ENCODE measurements around the gene CNR2. TPM values are rescaled to one million over a fixed set of nuclear protein-coding genes. Genes with fewer than 3 reads are reported as not detected.
"Not testable (repeated sequence)": the region's sequence is repeated elsewhere in the genome, so short reads cannot be mapped to it uniquely, and the experiment has no call there.

CNR2 gene
- polyA plus RNA-seq, 3 donors, result 0.03 to 0.12 (median 0.11) TPM

DNA sequence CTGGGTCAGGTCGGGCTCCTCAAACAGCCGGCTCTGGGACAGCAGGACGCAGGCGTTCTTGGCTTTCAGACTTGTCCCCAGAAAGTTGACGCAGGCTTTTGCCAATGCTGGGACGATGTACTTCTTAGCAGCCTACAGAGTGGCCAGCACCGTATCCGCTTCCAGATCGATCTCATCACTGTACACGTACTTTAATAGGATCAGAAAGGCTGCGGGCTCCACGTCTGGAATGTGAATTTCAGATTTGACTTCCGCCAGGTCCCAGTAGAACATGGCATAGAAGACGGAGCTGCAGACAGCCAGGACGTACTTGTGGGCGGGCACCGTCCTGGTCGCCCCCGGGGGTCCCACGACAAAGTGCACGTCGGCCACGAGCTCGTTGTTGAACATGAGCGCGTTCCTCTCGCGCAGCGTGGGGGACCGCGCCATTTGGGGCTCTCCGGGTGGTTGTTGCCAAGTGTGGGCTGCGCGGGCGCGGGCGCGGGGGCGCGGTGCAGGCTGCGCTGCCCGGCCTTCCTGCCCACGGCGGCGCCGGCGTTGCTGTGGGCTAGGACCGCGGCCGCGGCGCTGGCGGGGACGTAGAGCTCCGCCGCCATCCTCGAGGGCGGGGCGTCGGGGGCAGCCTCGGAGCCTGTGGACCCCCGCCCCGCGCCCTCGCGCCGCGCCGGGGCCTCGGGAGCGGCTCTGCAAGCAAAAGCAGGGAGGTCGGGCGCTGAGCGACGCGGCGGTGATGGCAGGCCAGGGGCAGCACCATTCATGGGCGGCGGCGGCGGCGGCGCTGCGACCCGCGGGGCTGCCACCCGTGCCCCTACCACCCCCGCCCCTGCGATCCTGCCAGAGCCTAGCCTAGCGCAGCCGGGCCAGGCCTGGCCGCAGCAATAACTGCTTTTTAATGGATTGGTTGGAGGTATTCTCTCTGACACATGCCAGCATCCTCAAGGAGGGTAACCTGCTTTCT, 10.6 kb downstream of the CNR2 start:
- H3K27me3 Mint-ChIP-seq (ENCODE audit: low read depth in 3 of 3), result peaks cover 25 to 43% (median 43%) of the 10 kb centered on the region in 3 donors
- peaks cover 0 to 6% (median 0%) of the 10 kb centered on the region in 7 donors for H3K9me3 Mint-ChIP-seq
- H3K9me3 ChIP-seq (replicated peaks in 1 of 2; ENCODE audit: control insufficient read depth in 1 of 2, insufficient read depth in 1 of 2, low read length in 2 of 2), result no peaks in the 10 kb centered on the region
- H4K20me1 ChIP-seq (ENCODE audit: insufficient read depth, low read length), result no peaks in the 10 kb centered on the region
- TF ChIP-seq, protein P1, sequence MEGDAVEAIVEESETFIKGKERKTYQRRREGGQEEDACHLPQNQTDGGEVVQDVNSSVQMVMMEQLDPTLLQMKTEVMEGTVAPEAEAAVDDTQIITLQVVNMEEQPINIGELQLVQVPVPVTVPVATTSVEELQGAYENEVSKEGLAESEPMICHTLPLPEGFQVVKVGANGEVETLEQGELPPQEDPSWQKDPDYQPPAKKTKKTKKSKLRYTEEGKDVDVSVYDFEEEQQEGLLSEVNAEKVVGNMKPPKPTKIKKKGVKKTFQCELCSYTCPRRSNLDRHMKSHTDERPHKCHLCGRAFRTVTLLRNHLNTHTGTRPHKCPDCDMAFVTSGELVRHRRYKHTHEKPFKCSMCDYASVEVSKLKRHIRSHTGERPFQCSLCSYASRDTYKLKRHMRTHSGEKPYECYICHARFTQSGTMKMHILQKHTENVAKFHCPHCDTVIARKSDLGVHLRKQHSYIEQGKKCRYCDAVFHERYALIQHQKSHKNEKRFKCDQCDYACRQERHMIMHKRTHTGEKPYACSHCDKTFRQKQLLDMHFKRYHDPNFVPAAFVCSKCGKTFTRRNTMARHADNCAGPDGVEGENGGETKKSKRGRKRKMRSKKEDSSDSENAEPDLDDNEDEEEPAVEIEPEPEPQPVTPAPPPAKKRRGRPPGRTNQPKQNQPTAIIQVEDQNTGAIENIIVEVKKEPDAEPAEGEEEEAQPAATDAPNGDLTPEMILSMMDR (IDR thresholded peaks at IDR 0.05), result no peak
- no peaks in the 10 kb centered on the region for H3K79me2 ChIP-seq (ENCODE audit: insufficient read depth, low read length)
- DNase-seq, result no peak
- peak overlapping the region in 1 of 7 donors; percentile 45 for H3K27ac Mint-ChIP-seq
- H3K36me3 ChIP-seq (replicated peaks in 1 of 2; ENCODE audit: control insufficient read depth in 1 of 2, insufficient read depth in 2 of 2, low read length in 2 of 2), result no peaks in the 10 kb centered on the region
- H3K4me1 ChIP-seq (ENCODE audit: control insufficient read depth in 1 of 2, insufficient read depth in 2 of 2, low read length in 2 of 2), result peaks cover 26 to 32% of the 10 kb centered on the region in 2 donors
- peaks cover 11 to 28% of the 10 kb centered on the region in 2 donors for H3K27me3 ChIP-seq (ENCODE audit: control insufficient read depth in 2 of 2, insufficient read depth in 2 of 2, low read length in 2 of 2)
- peak overlapping the region; percentile 40 for H3K9ac ChIP-seq (ENCODE audit: insufficient read depth, low read length, poor library complexity, severe bottlenecking)
- peak overlapping the region in 2 of 3 experiments; percentile 12 to 63 for H3K4me3 ChIP-seq (replicated peaks in 1 of 3; ENCODE audit: low read depth in 2 of 3, low read length in 3 of 3)
- H3K4me3 Mint-ChIP-seq, result peak overlapping the region; percentile 55 to 80
- H3K4me1 Mint-ChIP-seq, result peaks cover 49% of the 10 kb centered on the region
- H3K36me3 Mint-ChIP-seq, result peaks cover 19 to 26% of the 10 kb centered on the region in 2 donors
- peak overlapping the region; percentile 82 for H2AFZ ChIP-seq (ENCODE audit: insufficient read depth, low read depth, low read length, poor library complexity, severe bottlenecking)
- intact Hi-C loops (cut with micrococcal nuclease), result no loop called here
- 23% methylated on average over 92 of the region's 92 CpGs for whole genome bisulfite sequencing (ENCODE audit: insufficient coverage)
- peak overlapping the region; percentile 76 for H3K4me2 ChIP-seq (replicated peaks; ENCODE audit: extremely low read depth, low read length, poor library complexity, severe bottlenecking)
- H3K27ac ChIP-seq (ENCODE audit: low read depth in 1 of 2, low read length in 2 of 2), result no peak overlapping the region

GRCh38 chr1:23900017-23900416, 13.1 kb downstream of the CNR2 start:
- DNase-seq; H3K36me3 ChIP-seq (replicated peaks in 1 of 2; ENCODE audit: control insufficient read depth in 1 of 2, insufficient read depth in 2 of 2, low read length in 2 of 2); H3K4me2 ChIP-seq (replicated peaks; ENCODE audit: extremely low read depth, low read length, poor library complexity, severe bottlenecking); H2AFZ ChIP-seq (ENCODE audit: insufficient read depth, low read depth, low read length, poor library complexity, severe bottlenecking); H3K79me2 ChIP-seq (ENCODE audit: insufficient read depth, low read length); H3K9ac ChIP-seq (ENCODE audit: insufficient read depth, low read length, poor library complexity, severe bottlenecking); H3K27ac ChIP-seq (ENCODE audit: low read depth in 1 of 2, low read length in 2 of 2); H4K20me1 ChIP-seq (ENCODE audit: insufficient read depth, low read length); H3K9me3 Mint-ChIP-seq; H3K9me3 ChIP-seq (replicated peaks in 1 of 2; ENCODE audit: control insufficient read depth in 1 of 2, insufficient read depth in 1 of 2, low read length in 2 of 2); intact Hi-C loops (cut with micrococcal nuclease); H3K4me3 ChIP-seq (replicated peaks in 1 of 3; ENCODE audit: low read depth in 2 of 3, low read length in 3 of 3): not testable (repeated sequence)
- Mint-ChIP-seq H3K36me3 (peaks cover 19 to 26% of the 10 kb centered on the region in 2 donors), H3K27me3 (ENCODE audit: low read depth in 3 of 3) (peaks cover 25 to 49% (median 40%) of the 10 kb centered on the region in 3 donors), H3K4me3 (peak overlapping the region in 1 of 2 donors; percentile 51), H3K4me1 (peaks cover 56% of the 10 kb centered on the region), H3K27ac (peak overlapping the region in 3 of 7 donors; percentile 6 to 46 (median 18))
- peaks cover 11 to 28% of the 10 kb centered on the region in 2 donors for H3K27me3 ChIP-seq (ENCODE audit: control insufficient read depth in 2 of 2, insufficient read depth in 2 of 2, low read length in 2 of 2)
- 100% methylated on average over 1 of the region's 8 CpGs for WGBS (ENCODE audit: insufficient coverage)
- peaks cover 42 to 46% of the 10 kb centered on the region in 2 donors for H3K4me1 ChIP-seq (ENCODE audit: control insufficient read depth in 1 of 2, insufficient read depth in 2 of 2, low read length in 2 of 2)
